ENCODE data around the gene FHIT.

- TF ChIP-seq, protein P1, sequence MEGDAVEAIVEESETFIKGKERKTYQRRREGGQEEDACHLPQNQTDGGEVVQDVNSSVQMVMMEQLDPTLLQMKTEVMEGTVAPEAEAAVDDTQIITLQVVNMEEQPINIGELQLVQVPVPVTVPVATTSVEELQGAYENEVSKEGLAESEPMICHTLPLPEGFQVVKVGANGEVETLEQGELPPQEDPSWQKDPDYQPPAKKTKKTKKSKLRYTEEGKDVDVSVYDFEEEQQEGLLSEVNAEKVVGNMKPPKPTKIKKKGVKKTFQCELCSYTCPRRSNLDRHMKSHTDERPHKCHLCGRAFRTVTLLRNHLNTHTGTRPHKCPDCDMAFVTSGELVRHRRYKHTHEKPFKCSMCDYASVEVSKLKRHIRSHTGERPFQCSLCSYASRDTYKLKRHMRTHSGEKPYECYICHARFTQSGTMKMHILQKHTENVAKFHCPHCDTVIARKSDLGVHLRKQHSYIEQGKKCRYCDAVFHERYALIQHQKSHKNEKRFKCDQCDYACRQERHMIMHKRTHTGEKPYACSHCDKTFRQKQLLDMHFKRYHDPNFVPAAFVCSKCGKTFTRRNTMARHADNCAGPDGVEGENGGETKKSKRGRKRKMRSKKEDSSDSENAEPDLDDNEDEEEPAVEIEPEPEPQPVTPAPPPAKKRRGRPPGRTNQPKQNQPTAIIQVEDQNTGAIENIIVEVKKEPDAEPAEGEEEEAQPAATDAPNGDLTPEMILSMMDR (IDR thresholded peaks at IDR 0.05), result no peak
- TF ChIP-seq POLR2A (IDR thresholded peaks at IDR 0.05), result no peak
Measured at GRCh38 chr3:60585918-60586317, 665.3 kb downstream of the FHIT start.

All from ovary (tissue), 3 donors.